ENCODE results near the gene MAP6D1.

DNA sequence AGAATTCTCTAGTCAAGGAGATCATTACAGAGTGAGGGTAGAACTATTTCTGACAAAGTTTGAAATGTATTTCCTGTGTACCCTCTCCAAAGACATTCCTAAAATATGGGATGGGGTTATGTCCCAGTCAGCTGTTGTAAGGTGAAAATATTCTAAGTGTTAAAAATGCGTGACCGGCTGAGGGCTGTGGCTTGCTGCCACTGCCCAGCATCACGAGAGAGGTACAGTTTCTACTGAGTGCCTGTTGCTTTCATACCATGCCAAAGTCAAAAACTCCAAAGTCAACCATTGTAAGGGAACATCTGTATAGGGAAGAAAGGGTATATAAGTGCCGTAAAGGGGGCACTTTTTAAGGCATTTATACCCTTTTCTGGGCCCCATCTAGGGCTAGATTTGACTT is 30.9 kb downstream of the MAP6D1 start:
- TF ChIP-seq, protein P1, sequence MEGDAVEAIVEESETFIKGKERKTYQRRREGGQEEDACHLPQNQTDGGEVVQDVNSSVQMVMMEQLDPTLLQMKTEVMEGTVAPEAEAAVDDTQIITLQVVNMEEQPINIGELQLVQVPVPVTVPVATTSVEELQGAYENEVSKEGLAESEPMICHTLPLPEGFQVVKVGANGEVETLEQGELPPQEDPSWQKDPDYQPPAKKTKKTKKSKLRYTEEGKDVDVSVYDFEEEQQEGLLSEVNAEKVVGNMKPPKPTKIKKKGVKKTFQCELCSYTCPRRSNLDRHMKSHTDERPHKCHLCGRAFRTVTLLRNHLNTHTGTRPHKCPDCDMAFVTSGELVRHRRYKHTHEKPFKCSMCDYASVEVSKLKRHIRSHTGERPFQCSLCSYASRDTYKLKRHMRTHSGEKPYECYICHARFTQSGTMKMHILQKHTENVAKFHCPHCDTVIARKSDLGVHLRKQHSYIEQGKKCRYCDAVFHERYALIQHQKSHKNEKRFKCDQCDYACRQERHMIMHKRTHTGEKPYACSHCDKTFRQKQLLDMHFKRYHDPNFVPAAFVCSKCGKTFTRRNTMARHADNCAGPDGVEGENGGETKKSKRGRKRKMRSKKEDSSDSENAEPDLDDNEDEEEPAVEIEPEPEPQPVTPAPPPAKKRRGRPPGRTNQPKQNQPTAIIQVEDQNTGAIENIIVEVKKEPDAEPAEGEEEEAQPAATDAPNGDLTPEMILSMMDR (conservative IDR thresholded peaks at IDR 0.05 in 1 of 2, IDR thresholded peaks at IDR 0.05 in 1 of 2; ENCODE audit: extremely low read depth in 1 of 2, insufficient read depth in 1 of 2, low read depth in 1 of 2, low read length in 2 of 2), result no peak
- TF ChIP-seq EZH2 (IDR thresholded peaks at IDR 0.05; ENCODE audit: borderline replicate concordance, low read length), result no peak
